PFSK-1 (cell line): ENCODE measurements around the gene KRTAP4-2.

Experiments used
- POLR2AphosphoS5 ChIP-seq: IDR thresholded peaks from 2 replicates; pipeline ENCODE4 v1.6.1; 2012; ENCODE audit warnings: low read depth, mild to moderate bottlenecking, control low read depth, low read length, moderate library complexity
- SIN3A ChIP-seq: IDR thresholded peaks from 2 replicates; pipeline ENCODE4 v1.6.1; 2012; ENCODE audit warnings: mild to moderate bottlenecking, low read length, moderate library complexity, borderline replicate concordance; ENCODE audit not compliant: insufficient read depth
- TAF1 ChIP-seq: IDR thresholded peaks from 2 replicates; pipeline ENCODE4 v1.6.1; 2012; ENCODE audit warnings: low read length, control low read depth, borderline replicate concordance; ENCODE audit not compliant: insufficient read depth

GRCh38 chr17:41140360-41141131 lies 37.5 kb downstream of the KRTAP4-2 start, which contains the start of gene KRTAP4-6:
- TF ChIP-seq POLR2AphosphoS5 (no peak), TAF1 (no peak), SIN3A (no peak)
